Stimulated activated naive CD8-positive, alpha-beta T cell treated with anti-CD3 and anti-CD28 coated beads, Interleukin-15, Interleukin-2, amounts not matched to agents 100 ng/mL and 50 ng/mL, for 24 hours (primary cell): Measurements from ENCODE around the gene MYBPH.
A peak's percentile ranks its signal among the peaks of the same experiment; 100 is the strongest.

Experiments
- H3K27ac Mint-ChIP-seq: one replicate; pipeline ENCODE4 v1.8.0; 2021; ENCODE audit warnings: mild to moderate bottlenecking, mixed read lengths
- H3K27me3 Mint-ChIP-seq: one replicate; pipeline ENCODE4 v1.8.0; 2021; ENCODE audit warnings: mixed read lengths
- H3K36me3 Mint-ChIP-seq: one replicate; pipeline ENCODE4 v1.8.0; 2021; ENCODE audit warnings: low read depth, mixed read lengths
- H3K4me1 Mint-ChIP-seq: one replicate; pipeline ENCODE4 v1.8.0; 2021; ENCODE audit warnings: low read depth, mixed read lengths
- H3K4me3 Mint-ChIP-seq: one replicate; pipeline ENCODE4 v1.8.0; 2021; ENCODE audit warnings: mild to moderate bottlenecking, mixed read lengths
- H3K9me3 Mint-ChIP-seq: one replicate; pipeline ENCODE4 v1.8.0; 2021; ENCODE audit warnings: mixed read lengths

MYBPH gene

GRCh38 chr1:203175237-203175826 lies at the start of gene MYBPH:
Gene MYBPH, minus strand, starts transcription at chr1:203175826. Its CDS starts 71 bp downstream, at chr1:203175755.
- Mint-ChIP-seq H3K9me3 (no peaks in the 10 kb centered on the region), H3K4me1 (no peaks in the 10 kb centered on the region), H3K27me3 (no peaks in the 10 kb centered on the region), H3K27ac (no peak within 1 kb of the TSS), H3K4me3 (no peak within 1 kb of the TSS), H3K36me3 (no peaks in the 10 kb centered on the region)

GRCh38 chr1:203225071-203225470 lies 49.4 kb upstream of the MYBPH start:
- H3K9me3 Mint-ChIP-seq: no peaks in the 10 kb centered on the region
- H3K27me3 Mint-ChIP-seq: peaks cover 7% of the 10 kb centered on the region
- no peaks in the 10 kb centered on the region for H3K36me3 Mint-ChIP-seq
- H3K4me3 Mint-ChIP-seq: no peak overlapping the region
- H3K27ac Mint-ChIP-seq: no peak overlapping the region
- no peaks in the 10 kb centered on the region for H3K4me1 Mint-ChIP-seq

- H3K9me3 Mint-ChIP-seq: no peaks in the 10 kb centered on the region
- H3K27ac Mint-ChIP-seq: no peak overlapping the region
- H3K27me3 Mint-ChIP-seq: peaks cover 3% of the 10 kb centered on the region
- no peak overlapping the region for H3K4me3 Mint-ChIP-seq
- H3K36me3 Mint-ChIP-seq: no peaks in the 10 kb centered on the region
- H3K4me1 Mint-ChIP-seq: no peaks in the 10 kb centered on the region
Observed at GRCh38 chr1:203223012-203223775, 47.6 kb upstream of the MYBPH start.

- Mint-ChIP-seq H3K36me3 (no peaks in the 10 kb centered on the region), H3K4me1 (no peaks in the 10 kb centered on the region), H3K27ac (no peak overlapping the region), H3K9me3 (no peaks in the 10 kb centered on the region), H3K27me3 (peaks cover 5% of the 10 kb centered on the region), H3K4me3 (no peak overlapping the region)
Observed at GRCh38 chr1:203219934-203220333, 44.3 kb upstream of the MYBPH start.

- Mint-ChIP-seq H3K4me3 (no peak overlapping the region), H3K27ac (no peak overlapping the region), H3K36me3 (no peaks in the 10 kb centered on the region), H3K27me3 (peaks cover 5% of the 10 kb centered on the region), H3K4me1 (no peaks in the 10 kb centered on the region), H3K9me3 (no peaks in the 10 kb centered on the region)
Observed at GRCh38 chr1:203219171-203219570, 43.5 kb upstream of the MYBPH start.

- H3K27ac Mint-ChIP-seq: no peak overlapping the region
- H3K4me1 Mint-ChIP-seq: no peaks in the 10 kb centered on the region
- no peaks in the 10 kb centered on the region for H3K36me3 Mint-ChIP-seq
- H3K27me3 Mint-ChIP-seq: peaks cover 5% of the 10 kb centered on the region
- no peaks in the 10 kb centered on the region for H3K9me3 Mint-ChIP-seq
- no peak overlapping the region for H3K4me3 Mint-ChIP-seq
Observed at GRCh38 chr1:203217668-203218067, 42.0 kb upstream of the MYBPH start.

- Mint-ChIP-seq H3K27ac (no peak overlapping the region), H3K36me3 (no peaks in the 10 kb centered on the region), H3K4me1 (no peaks in the 10 kb centered on the region), H3K9me3 (no peaks in the 10 kb centered on the region), H3K27me3 (peaks cover 5% of the 10 kb centered on the region), H3K4me3 (no peak overlapping the region)
Observed at GRCh38 chr1:203217139-203217655, 41.6 kb upstream of the MYBPH start.

- H3K27ac Mint-ChIP-seq: no peak overlapping the region
- peaks cover 5% of the 10 kb centered on the region for H3K27me3 Mint-ChIP-seq
- no peak overlapping the region for H3K4me3 Mint-ChIP-seq
- H3K4me1 Mint-ChIP-seq: no peaks in the 10 kb centered on the region
- no peaks in the 10 kb centered on the region for H3K36me3 Mint-ChIP-seq
- no peaks in the 10 kb centered on the region for H3K9me3 Mint-ChIP-seq
Observed at GRCh38 chr1:203216274-203217138, 40.9 kb upstream of the MYBPH start.

GRCh38 chr1:203215573-203215972 lies 39.9 kb upstream of the MYBPH start:
- Mint-ChIP-seq H3K36me3 (no peaks in the 10 kb centered on the region), H3K27ac (no peak overlapping the region), H3K4me3 (no peak overlapping the region), H3K9me3 (no peaks in the 10 kb centered on the region), H3K27me3 (peaks cover 5% of the 10 kb centered on the region), H3K4me1 (no peaks in the 10 kb centered on the region)

GRCh38 chr1:203214871-203215270 lies 39.2 kb upstream of the MYBPH start:
- Mint-ChIP-seq H3K9me3 (no peaks in the 10 kb centered on the region), H3K4me3 (no peak overlapping the region), H3K4me1 (no peaks in the 10 kb centered on the region), H3K27ac (peak overlapping the region; percentile 29), H3K36me3 (no peaks in the 10 kb centered on the region), H3K27me3 (peaks cover 5% of the 10 kb centered on the region)

- H3K36me3 Mint-ChIP-seq: no peaks in the 10 kb centered on the region
- H3K4me3 Mint-ChIP-seq: no peak overlapping the region
- no peaks in the 10 kb centered on the region for H3K4me1 Mint-ChIP-seq
- H3K9me3 Mint-ChIP-seq: no peaks in the 10 kb centered on the region
- no peak overlapping the region for H3K27ac Mint-ChIP-seq
- peaks cover 5% of the 10 kb centered on the region for H3K27me3 Mint-ChIP-seq
Observed at GRCh38 chr1:203213126-203213525, 37.5 kb upstream of the MYBPH start.

GRCh38 chr1:203211812-203212211 lies 36.2 kb upstream of the MYBPH start:
- H3K4me3 Mint-ChIP-seq: no peak overlapping the region
- no peaks in the 10 kb centered on the region for H3K4me1 Mint-ChIP-seq
- H3K9me3 Mint-ChIP-seq: no peaks in the 10 kb centered on the region
- H3K36me3 Mint-ChIP-seq: no peaks in the 10 kb centered on the region
- H3K27ac Mint-ChIP-seq: no peak overlapping the region
- H3K27me3 Mint-ChIP-seq: peaks cover 5% of the 10 kb centered on the region

GRCh38 chr1:203210988-203211387 lies 35.4 kb upstream of the MYBPH start:
- Mint-ChIP-seq H3K4me3 (no peak overlapping the region), H3K36me3 (no peaks in the 10 kb centered on the region), H3K27ac (no peak overlapping the region), H3K9me3 (no peaks in the 10 kb centered on the region), H3K27me3 (peaks cover under 1% of the 10 kb centered on the region), H3K4me1 (no peaks in the 10 kb centered on the region)

GRCh38 chr1:203210350-203210749 lies 34.7 kb upstream of the MYBPH start:
- Mint-ChIP-seq H3K27ac (no peak overlapping the region), H3K27me3 (no peaks in the 10 kb centered on the region), H3K4me3 (no peak overlapping the region), H3K4me1 (no peaks in the 10 kb centered on the region), H3K9me3 (no peaks in the 10 kb centered on the region), H3K36me3 (no peaks in the 10 kb centered on the region)

GRCh38 chr1:203208181-203208580 lies 32.6 kb upstream of the MYBPH start:
- H3K27me3 Mint-ChIP-seq: no peaks in the 10 kb centered on the region
- H3K4me1 Mint-ChIP-seq: no peaks in the 10 kb centered on the region
- no peaks in the 10 kb centered on the region for H3K36me3 Mint-ChIP-seq
- no peaks in the 10 kb centered on the region for H3K9me3 Mint-ChIP-seq
- H3K27ac Mint-ChIP-seq: no peak overlapping the region
- no peak overlapping the region for H3K4me3 Mint-ChIP-seq
